Measurements from ENCODE around the gene AJM1.

The AJM1 gene

GRCh38 chr9:136889858-136890257, 47.6 kb downstream of the AJM1 start:
- Histone ChIP-seq H3K9ac (ENCODE audit: insufficient read length) (no peak overlapping the region), H3K9me3 (ENCODE audit: low read depth, low read length) (no peaks in the 10 kb centered on the region), H3K36me3 (ENCODE audit: insufficient read depth, low read length) (peaks cover 7% of the 10 kb centered on the region; the same call in 1 of the 2 replicates), H3K4me3 (no peak overlapping the region), H3K27ac (no peak overlapping the region)
- DNase-seq (ENCODE audit: low read depth, low spot score) = no peak
- TF ChIP-seq FOXP2 (optimal IDR thresholded peaks at IDR 0.05; ENCODE audit: control extremely low read depth, extremely low read length, insufficient read depth) (no peak), POLR2AphosphoS5 (IDR thresholded peaks at IDR 0.05; ENCODE audit: borderline replicate concordance, low read depth, low read length) (no peak; the same call in 1 of the 2 replicates), EZH2 (IDR thresholded peaks at IDR 0.05) (no peak)

- peaks cover 7% of the 10 kb centered on the region; the same call in 1 of the 2 replicates for H3K36me3 ChIP-seq (ENCODE audit: insufficient read depth, low read length)
- H3K27ac ChIP-seq = no peak overlapping the region
- no peak overlapping the region for H3K4me3 ChIP-seq
- no peaks in the 10 kb centered on the region for H3K9me3 ChIP-seq (ENCODE audit: low read depth, low read length)
- no peak overlapping the region for H3K9ac ChIP-seq (ENCODE audit: insufficient read length)
- no peak for DNase-seq (ENCODE audit: low read depth, low spot score)
- no peak for TF ChIP-seq POLR2AphosphoS5 (IDR thresholded peaks at IDR 0.05; ENCODE audit: borderline replicate concordance, low read depth, low read length)
- no peak for TF ChIP-seq FOXP2 (optimal IDR thresholded peaks at IDR 0.05; ENCODE audit: control extremely low read depth, extremely low read length, insufficient read depth)
- no peak for TF ChIP-seq EZH2 (IDR thresholded peaks at IDR 0.05)
These were observed 48.4 kb downstream of the AJM1 start for GRCh38 chr9:136890661-136891060.

Data from SK-N-MC (cell line).